Transverse colon (tissue), 4 donors: ENCODE results near the gene PCDHB9. TPM values are rescaled to one million over a fixed set of nuclear protein-coding genes. Genes with fewer than 3 reads are reported as not detected.
A peak's percentile ranks its signal among the peaks of the same experiment; 100 is the strongest.
"Not testable (repeated sequence)": the region's sequence is repeated elsewhere in the genome, so short reads cannot be mapped to it uniquely, and the experiment has no call there.

Experiments used
- DNase-seq: peaks from one replicate; pipeline ENCODE4 v3.0.0-alpha.2; 2019
- H3K27ac ChIP-seq, 4 donors: fragments of 200-600 bp; sonication (generic); 2 replicates each; pipeline ENCODE4 v1.5.1; 2016 to 2018; ENCODE audit warnings: inconsistent platforms in 4 of 4
- H3K27me3 ChIP-seq: fragments of 200-600 bp; sonication (generic); 2 replicates; pipeline ENCODE4 v1.5.1; 2017; ENCODE audit warnings: inconsistent platforms
- H3K36me3 ChIP-seq, 4 donors: fragments of 200-600 bp; sonication (generic); 2 replicates each; pipeline ENCODE4 v1.5.1; 2017 to 2019; ENCODE audit warnings: inconsistent platforms in 4 of 4
- H3K4me1 ChIP-seq, 4 donors: fragments of 200-600 bp; sonication (generic); 2 replicates each; pipeline ENCODE4 v1.5.1; 2017 to 2020; ENCODE audit warnings: inconsistent platforms in 4 of 4
- H3K4me3 ChIP-seq, 4 donors: fragments of 200-600 bp; sonication (generic); 1 replicate in 1 of 4; 2 replicates in 3 of 4; pipeline versions ENCODE4 v1.5.1 to v1.6.1; 2017 to 2019; ENCODE audit warnings: inconsistent platforms in 4 of 4
- H3K9me3 ChIP-seq, 2 donors: fragments of 200-600 bp; sonication (generic); 2 replicates each; pipeline ENCODE4 v1.5.1; 2017 to 2019; ENCODE audit warnings: inconsistent platforms in 2 of 2
- CTCF ChIP-seq, 5 experiments: fragments of 200-600 bp in 3 of 5; fragments of 450-650 bp in 2 of 5; sonication (generic) in 3 of 5; IDR thresholded peaks; 1 replicate in 2 of 5; 2 replicates in 3 of 5; pipeline ENCODE4 v1.5.1; 2016 to 2017; ENCODE audit warnings: antibody characterized with exemption in 5 of 5, inconsistent platforms in 3 of 5, mild to moderate bottlenecking in 2 of 5, moderate library complexity in 1 of 5
- EP300 ChIP-seq: sonication (generic); formaldehyde crosslinking; IDR thresholded peaks from one replicate; pipeline ENCODE4 v1.6.1; 2017; ENCODE audit warnings: antibody characterized with exemption, low read depth
- POLR2A ChIP-seq: fragments of 450-650 bp; IDR thresholded peaks from one replicate; pipeline ENCODE4 v1.6.1; 2016; ENCODE audit warnings: antibody characterized with exemption, mild to moderate bottlenecking, moderate library complexity
- POLR2AphosphoS5 ChIP-seq, 3 donors: sonication (generic); formaldehyde crosslinking; IDR thresholded peaks; one replicate each; pipeline ENCODE4 v1.6.1; 2016; ENCODE audit warnings: antibody characterized with exemption in 3 of 3
- WGBS, 2 donors: methylation state at CpG; one replicate each; pipeline ENCODE4 v1.1.5; 2018; ENCODE audit warnings: low coverage in 1 of 2; 5-methylcytosine and 5-hydroxymethylcytosine counted together
- in situ Hi-C, 4 donors: fragments of 200-750 bp; cut with MboI; loops; one replicate each; pipeline versions ENCODE4 v1.15.0 to v1.15.1; 2017; ENCODE audit warnings: low sequenced_read_pairs in 3 of 4, low pct_ligation_motif_present in 1 of 4, low pct_unique_long_range_greater_than_20kb in 1 of 4
- intact Hi-C: fragments of 100-400 bp; cut with DNase I; formaldehyde crosslinking; loops from one replicate; pipeline ENCODE4 v1.15.1; 2023; ENCODE audit warnings: low total_unique reads
- total RNA-seq, 4 donors: library from RNA; depleted of rRNA; stranded (reverse); fragments of >200 nt; gene quantifications; one replicate each; pipeline ENCODE4 v1.1.0, GENCODE V29; 2016

The PCDHB9 gene
- total RNA-seq = 1 to 10 TPM in 1 of 4 donors, under 1 TPM in 2, not detected in 1; 0.40 to 1.6 (median 0.64) TPM

GRCh38 chr5:141186897-141187512 lies at the start of gene PCDHB9:
PCDHB9 (plus strand) TSS chr5:141187161; CDS start chr5:141187319, 158 bp downstream.
- Histone ChIP-seq H3K9me3 (peaks cover 21 to 39% of the 10 kb centered on the region in 2 donors), H3K27me3 (peaks cover 4% of the 10 kb centered on the region), H3K27ac (no peak within 1 kb of the TSS), H3K4me3 (peak within 1 kb of the TSS in 1 of 4 donors; percentile 16), H3K4me1 (no peaks in the 10 kb centered on the region), H3K36me3 (no peaks in the 10 kb centered on the region)
- intact Hi-C loops (no loop called here), in situ Hi-C loops (no loop called here)
- TF ChIP-seq EP300 (no peak), CTCF (IDR thresholded peaks at IDR 0.05) (peak in 3 of 5 experiments; percentile 12 to 24 (median 18))
- 27 to 31% methylated on average over 7 to 9 of the region's 9 CpGs for WGBS, 2 donors
- no peak for DNase-seq

GRCh38 chr5:141137346-141137745 lies 49.6 kb upstream of the PCDHB9 start:
- H3K4me1 ChIP-seq, H3K27ac ChIP-seq, H3K36me3 ChIP-seq, in situ Hi-C loops, H3K4me3 ChIP-seq, DNase-seq, intact Hi-C loops, H3K27me3 ChIP-seq: not testable (repeated sequence)
- WGBS, 2 donors = 72% methylated on average over 32 of the region's 34 CpGs; no CpG with 5 or more reads in 1 of the 2 donors
- H3K9me3 ChIP-seq = peaks cover 22 to 51% of the 10 kb centered on the region in 2 donors

GRCh38 chr5:141149812-141150211 lies 37.1 kb upstream of the PCDHB9 start, which contains the start of gene PCDHB6:
PCDHB6 (plus strand) TSS chr5:141150057; CDS start chr5:141150258, 201 bp downstream.
- H3K36me3 ChIP-seq = no peaks in the 10 kb centered on the region
- intact Hi-C loops (no loop called here), in situ Hi-C loops (no loop called here)
- no peaks in the 10 kb centered on the region for H3K27me3 ChIP-seq
- 39 to 40% methylated on average over 18 of the region's 18 CpGs for WGBS, 2 donors
- no peak for DNase-seq
- TF ChIP-seq EP300 (no peak), POLR2AphosphoS5 (IDR thresholded peaks at IDR 0.05) (no peak), POLR2A (no peak), CTCF (IDR thresholded peaks at IDR 0.05) (no peak)
- no peaks in the 10 kb centered on the region for H3K4me1 ChIP-seq
- no peak within 1 kb of the TSS for H3K27ac ChIP-seq
- H3K4me3 ChIP-seq = no peak within 1 kb of the TSS
- peaks cover 12 to 37% of the 10 kb centered on the region in 2 donors for H3K9me3 ChIP-seq

- WGBS, 2 donors = 72 to 76% methylated on average over 3 to 33 of the region's 33 CpGs
- Histone ChIP-seq H3K27me3 (no peaks in the 10 kb centered on the region), H3K4me3 (no peak overlapping the region), H3K27ac (no peak overlapping the region), H3K4me1 (no peaks in the 10 kb centered on the region), H3K9me3 (peaks cover 15 to 34% of the 10 kb centered on the region in 2 donors), H3K36me3 (no peaks in the 10 kb centered on the region)
- no peak for DNase-seq
- intact Hi-C loops = no loop called here
- TF ChIP-seq EP300 = no peak
- no peak for TF ChIP-seq POLR2AphosphoS5 (IDR thresholded peaks at IDR 0.05)
- no peak for TF ChIP-seq CTCF (IDR thresholded peaks at IDR 0.05)
- no peak for TF ChIP-seq POLR2A
- in situ Hi-C loops = no loop called here
Measured at GRCh38 chr5:141150224-141150992, 36.6 kb upstream of the PCDHB9 start.
